SK-N-SH (cell line): ENCODE data around the gene CYP27C1. TPM values are rescaled to one million over a fixed set of nuclear protein-coding genes. Genes with fewer than 3 reads are reported as not detected.

Experiments used
- CTCF ChIA-PET: fragments of 300-600, 350-600 bp; formaldehyde crosslinking; extraction: SDS; loops from one replicate; lab custom pipeline; 2021; lab: Yijun Ruan, JAX
- POLR2A ChIA-PET: fragments of 350-600 bp; sonication (Branson Sonifier 250); formaldehyde crosslinking; extraction: SDS; loops from one replicate; lab custom pipeline; 2020; ENCODE audit warnings: antibody characterized with exemption, inconsistent platforms; lab: Yijun Ruan, JAX
- DNase-seq: peaks from one replicate; pipeline ENCODE4 v3.0.0; 2012
- H2AFZ ChIP-seq: fragments of 200-600 bp; sonication (generic); 2 replicates; pipeline ENCODE4 v1.8.1; 2016; ENCODE audit warnings: antibody characterized with exemption, mild to moderate bottlenecking, low read depth
- H3F3A ChIP-seq: fragments of 200-600 bp; sonication (generic); replicated peaks from 2 replicates; pipeline ENCODE3; 2016; ENCODE audit warnings: antibody characterized with exemption, mild to moderate bottlenecking; ENCODE audit not compliant: insufficient read depth
- H3K27ac ChIP-seq, 2 experiments: fragments of 200-500 bp in 1 of 2; fragments of 200-600 bp in 1 of 2; sonication (Bioruptor generic) in 1 of 2; sonication (generic), shearing (Covaris generic) in 1 of 2; 2 replicates each; pipeline versions ENCODE4 v1.5.1 to v1.6.1; 2014 to 2016; ENCODE audit warnings: low read depth in 2 of 2, inconsistent platforms in 1 of 2, low read length in 1 of 2, mild to moderate bottlenecking in 1 of 2, mixed read lengths in 1 of 2
- H3K27me3 ChIP-seq: fragments of 200-600 bp; sonication (generic), shearing (Covaris generic); 2 replicates; pipeline ENCODE4 v1.6.1; 2016; ENCODE audit warnings: mixed run types; ENCODE audit not compliant: insufficient read depth
- H3K36me3 ChIP-seq, 2 experiments: fragments of 200-500 bp in 1 of 2; fragments of 200-600 bp in 1 of 2; sonication (Bioruptor generic) in 1 of 2; sonication (generic) in 1 of 2; replicated peaks in 1 of 2; 2 replicates each; pipeline versions ENCODE3 to v1.5.1; 2014 to 2016; ENCODE audit warnings: low read length in 1 of 2, mild to moderate bottlenecking in 1 of 2; ENCODE audit not compliant: insufficient read depth in 2 of 2, control insufficient read depth in 1 of 2
- H3K4me1 ChIP-seq, 2 experiments: fragments of 200-500 bp in 1 of 2; fragments of 200-600 bp in 1 of 2; sonication (Bioruptor generic) in 1 of 2; sonication (generic), shearing (Covaris generic) in 1 of 2; 2 replicates each; pipeline versions ENCODE4 v1.5.1 to v1.6.1; 2014 to 2016; ENCODE audit warnings: low read depth in 1 of 2, low read length in 1 of 2, mixed run types in 1 of 2; ENCODE audit not compliant: insufficient read depth in 2 of 2, control insufficient read depth in 1 of 2
- H3K4me2 ChIP-seq: fragments of 200-600 bp; sonication (generic), shearing (Covaris generic); 2 replicates; pipeline ENCODE4 v1.6.1; 2017; ENCODE audit warnings: mixed run types
- H3K4me3 ChIP-seq, 2 experiments: fragments of 200-500 bp in 1 of 2; fragments of 200-600 bp in 1 of 2; sonication (Bioruptor generic) in 1 of 2; sonication (generic), shearing (Covaris generic) in 1 of 2; 2 replicates each; pipeline versions ENCODE4 v1.5.1 to v1.8.1; 2014 to 2016; ENCODE audit warnings: low read depth in 2 of 2, inconsistent platforms in 1 of 2, low read length in 1 of 2, mild to moderate bottlenecking in 1 of 2, mixed read lengths in 1 of 2, moderate library complexity in 1 of 2
- H3K79me2 ChIP-seq: fragments of 200-600 bp; sonication (generic); 2 replicates; pipeline ENCODE4 v1.8.1; 2017; ENCODE audit warnings: mild to moderate bottlenecking; ENCODE audit not compliant: insufficient read depth
- H3K9ac ChIP-seq: fragments of 200-600 bp; sonication (generic); 2 replicates; pipeline ENCODE4 v1.6.1; 2017; ENCODE audit warnings: mixed run types
- H3K9me2 ChIP-seq: fragments of 200-600 bp; sonication (generic); 2 replicates; pipeline ENCODE4 v1.6.1; 2017; ENCODE audit warnings: mixed run types
- H3K9me3 ChIP-seq: fragments of 200-600 bp; sonication (generic); 2 replicates; pipeline ENCODE4 v1.6.1; 2017; ENCODE audit warnings: mixed run types, mild to moderate bottlenecking, moderate library complexity
- H4K20me1 ChIP-seq: fragments of 200-600 bp; sonication (generic); 2 replicates; pipeline ENCODE4 v1.6.1; 2017; ENCODE audit warnings: mild to moderate bottlenecking, mixed run types; ENCODE audit not compliant: insufficient read depth
- GABPA ChIP-seq: IDR thresholded peaks from 2 replicates; pipeline ENCODE4 v1.4.0; 2012; ENCODE audit warnings: low read depth, mild to moderate bottlenecking
- GATA2 ChIP-seq: sonication (generic); formaldehyde crosslinking; IDR thresholded peaks from 2 replicates; pipeline ENCODE4 v1.5.0; 2020; ENCODE audit warnings: mild to moderate bottlenecking, missing genetic modification reagents
- IRF3 ChIP-seq: fragments of 150-350 bp; IDR thresholded peaks from 2 replicates; pipeline ENCODE4 v1.6.1; 2016; ENCODE audit warnings: mild to moderate bottlenecking, low read depth, low read length
- JUND ChIP-seq: IDR thresholded peaks from 2 replicates; pipeline ENCODE4 v1.4.0; 2012
- MAX ChIP-seq: IDR thresholded peaks from 2 replicates; pipeline ENCODE4 v1.4.0; 2012; ENCODE audit warnings: low read depth
- MEF2A ChIP-seq: IDR thresholded peaks from 2 replicates; pipeline ENCODE4 v1.4.0; 2012; ENCODE audit warnings: low read depth, borderline replicate concordance
- MXI1 ChIP-seq: IDR thresholded peaks from 2 replicates; pipeline ENCODE4 v1.6.1; 2012; ENCODE audit warnings: mild to moderate bottlenecking, low read depth, low read length, improper control_type of control experiment
- POLR2AphosphoS5 ChIP-seq: IDR thresholded peaks from 2 replicates; pipeline ENCODE4 v1.6.1; 2012; ENCODE audit warnings: low read depth, low read length
- REST ChIP-seq: IDR thresholded peaks from 2 replicates; pipeline ENCODE4 v1.6.1; 2012; ENCODE audit warnings: mild to moderate bottlenecking, low read depth, low read length, moderate library complexity
- RFX5 ChIP-seq: IDR thresholded peaks from 2 replicates; pipeline ENCODE4 v1.6.1; 2012; ENCODE audit warnings: mild to moderate bottlenecking, improper control_type of control experiment, low read length
- RXRA ChIP-seq: IDR thresholded peaks from 2 replicates; pipeline ENCODE4 v1.4.0; 2012; ENCODE audit warnings: low read depth, mild to moderate bottlenecking, borderline replicate concordance
- TAF1 ChIP-seq: IDR thresholded peaks from 2 replicates; pipeline ENCODE4 v1.6.1; 2012; ENCODE audit warnings: low read depth, mild to moderate bottlenecking, low read length, moderate library complexity, borderline replicate concordance
- TEAD4 ChIP-seq: IDR thresholded peaks from 2 replicates; pipeline ENCODE4 v1.4.0; 2012; ENCODE audit warnings: mild to moderate bottlenecking, borderline replicate concordance; ENCODE audit not compliant: insufficient read depth
- USF1 ChIP-seq: IDR thresholded peaks from 2 replicates; pipeline ENCODE4 v1.4.0; 2012; ENCODE audit warnings: low read depth, borderline replicate concordance
- WGBS: methylation state at CpG from one replicate; pipeline ENCODE4 v1.1.6; 2017; ENCODE audit warnings: low lambda C conversion rate; 5-methylcytosine and 5-hydroxymethylcytosine counted together
- polyA plus RNA-seq, 3 experiments: library from polyadenylated mRNA; depleted of rRNA; stranded (reverse); fragments of >200 nt; gene quantifications; 2 replicates each; pipeline ENCODE4 v1.2.3, GENCODE V29; 2012

CYP27C1 gene
- polyA plus RNA-seq, 1 of the 3 experiments (the other 2 are of a cell fraction): not detected

GRCh38 chr2:127153691-127154158 is 66.4 kb downstream of the CYP27C1 start (continued):
- TF ChIP-seq REST (no peak), MXI1 (no peak), IRF3 (no peak), TAF1 (no peak), TEAD4 (peak; percentile 22; the same call in 1 of the 2 replicates), RXRA (peak; percentile 52; the same call in 1 of the 2 replicates), GABPA (no peak), POLR2AphosphoS5 (no peak)

GRCh38 chr2:127150996-127151395 is 69.1 kb downstream of the CYP27C1 start:
- Histone ChIP-seq H4K20me1 (no peaks in the 10 kb centered on the region), H3K4me3 (no peak overlapping the region), H2AFZ (no peak overlapping the region), H3K79me2 (no peaks in the 10 kb centered on the region), H3K9ac (no peak overlapping the region), H3K9me2 (no peaks in the 10 kb centered on the region), H3K4me2 (no peak overlapping the region), H3K36me3 (no peaks in the 10 kb centered on the region), H3K27me3 (no peaks in the 10 kb centered on the region), H3K9me3 (peaks cover 10% of the 10 kb centered on the region; the same call in 1 of the 2 replicates), H3K4me1 (peaks cover 0 to 10% of the 10 kb centered on the region in 2 experiments; a peak in 2 of 4 replicates), H3K27ac (no peak overlapping the region), H3F3A (peaks cover 23% of the 10 kb centered on the region)
- TF ChIP-seq USF1 (no peak), GATA2 (CRISPR knock-in tag) (no peak), POLR2AphosphoS5 (no peak), JUND (no peak), MAX (no peak), RFX5 (no peak), MXI1 (no peak), MEF2A (no peak), REST (no peak)
- DNase-seq: no peak
- WGBS: 82% methylated on average over 1 of the region's 1 CpG
- ChIA-PET CTCF (interaction anchor here (0.7 to 2.5 kb wide), 3 partner anchors 15 to 83 kb away, joined by 3 to 6 read pairs (median 3); no protein-coding TSS in a partner anchor), POLR2A (interaction anchor here (1.1 kb wide), 1 partner anchor 25 kb away, joined by 4 read pairs; no protein-coding TSS in a partner anchor)
